ENCODE measurements around the gene HRCT1.
A peak's percentile ranks its signal among the peaks of the same experiment; 100 is the strongest.

The HRCT1 gene

DNA sequence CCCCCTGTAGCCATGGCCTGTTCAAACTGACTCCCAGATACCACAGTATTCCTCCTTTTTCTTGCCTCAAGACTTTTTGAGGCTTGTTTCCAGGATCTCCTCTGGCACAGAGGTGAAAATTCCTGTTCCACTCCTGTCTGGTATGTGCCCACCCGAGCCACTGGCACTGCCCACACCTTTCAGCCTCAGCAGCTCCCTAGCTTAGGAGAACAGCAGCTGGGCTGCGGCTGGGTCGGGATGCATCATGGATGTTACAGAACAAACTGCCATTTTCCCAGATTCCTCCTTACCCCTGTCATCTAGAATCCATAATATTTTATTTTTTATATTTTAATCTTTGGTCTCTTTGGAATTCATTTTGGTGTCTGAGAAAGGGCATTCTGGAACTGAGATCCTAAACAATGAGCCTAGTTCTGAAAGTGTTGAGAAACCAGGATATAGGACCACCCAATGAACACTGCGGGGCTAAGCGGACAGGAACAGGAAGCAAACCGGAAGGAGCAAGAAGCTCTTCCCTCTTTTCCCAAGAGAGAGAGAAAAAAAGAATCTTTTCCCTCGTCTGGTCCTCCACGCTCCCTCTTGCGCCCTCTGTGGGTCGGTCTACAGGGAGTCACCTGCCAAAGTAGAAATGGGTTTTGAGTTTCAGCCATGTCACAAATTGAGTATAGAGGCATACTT, 39.5 kb downstream of the HRCT1 start:
- DNase-seq: peak; percentile 56

DNA sequence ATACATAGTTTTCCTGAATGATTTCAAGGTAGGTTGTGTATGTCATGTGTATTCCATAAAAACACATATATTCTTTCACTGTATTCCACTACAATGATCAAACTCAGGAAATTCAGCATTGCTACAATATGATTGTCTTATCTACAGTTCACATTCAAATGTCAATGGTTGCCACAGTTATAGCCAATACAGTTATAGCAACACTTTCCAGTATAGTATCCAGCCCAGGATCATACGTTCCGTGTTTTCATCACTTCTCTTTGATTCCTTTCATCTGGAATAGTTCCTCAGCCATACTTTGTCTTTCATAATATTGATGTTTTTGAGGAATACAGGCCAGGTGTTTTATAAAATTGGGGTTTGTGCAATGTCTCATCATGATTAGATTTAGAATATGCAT, 42.4 kb downstream of the HRCT1 start:
- DNase-seq: no peak

DNA sequence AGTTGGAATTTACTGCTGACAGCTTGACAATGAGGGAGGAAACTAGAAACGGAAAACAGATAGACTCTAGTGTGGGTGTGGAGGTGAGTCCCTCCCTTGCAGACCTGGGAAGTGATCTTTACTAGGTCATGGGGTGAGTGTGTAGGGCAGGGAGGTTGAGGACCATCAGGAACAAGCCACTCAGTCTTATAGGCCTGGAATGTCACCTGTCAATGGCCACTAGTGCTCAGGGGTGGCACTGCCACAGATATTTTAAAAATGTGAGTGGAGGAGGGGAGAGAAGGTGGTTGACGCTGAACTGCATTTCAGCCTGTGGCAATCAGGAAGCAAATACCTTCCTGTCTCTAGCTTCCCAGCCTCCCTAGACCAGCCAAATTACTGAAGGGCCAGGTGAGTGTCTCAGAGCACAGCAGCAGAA, 42.9 kb downstream of the HRCT1 start:
- DNase-seq: no peak

DNA sequence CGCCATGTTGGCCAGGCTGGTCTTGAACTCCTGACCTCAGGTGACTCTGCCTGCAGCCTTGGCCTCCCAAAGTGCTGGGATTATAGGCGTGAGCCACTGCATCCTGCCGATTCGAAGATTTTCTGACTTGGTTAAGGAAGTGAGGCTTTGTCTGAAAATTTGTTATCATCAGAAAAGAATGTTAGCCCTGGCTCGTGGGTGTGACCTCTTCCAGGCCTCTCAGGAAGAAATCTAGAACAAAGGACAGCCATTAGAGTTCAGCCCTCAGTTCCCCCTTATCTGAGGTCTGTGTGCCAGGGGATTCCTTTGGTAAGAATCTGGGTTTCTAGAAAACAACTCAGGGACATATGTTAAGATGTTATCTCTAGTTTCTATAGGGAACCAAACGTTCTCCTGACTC, 45.7 kb downstream of the HRCT1 start:
- no peak for DNase-seq

DNA sequence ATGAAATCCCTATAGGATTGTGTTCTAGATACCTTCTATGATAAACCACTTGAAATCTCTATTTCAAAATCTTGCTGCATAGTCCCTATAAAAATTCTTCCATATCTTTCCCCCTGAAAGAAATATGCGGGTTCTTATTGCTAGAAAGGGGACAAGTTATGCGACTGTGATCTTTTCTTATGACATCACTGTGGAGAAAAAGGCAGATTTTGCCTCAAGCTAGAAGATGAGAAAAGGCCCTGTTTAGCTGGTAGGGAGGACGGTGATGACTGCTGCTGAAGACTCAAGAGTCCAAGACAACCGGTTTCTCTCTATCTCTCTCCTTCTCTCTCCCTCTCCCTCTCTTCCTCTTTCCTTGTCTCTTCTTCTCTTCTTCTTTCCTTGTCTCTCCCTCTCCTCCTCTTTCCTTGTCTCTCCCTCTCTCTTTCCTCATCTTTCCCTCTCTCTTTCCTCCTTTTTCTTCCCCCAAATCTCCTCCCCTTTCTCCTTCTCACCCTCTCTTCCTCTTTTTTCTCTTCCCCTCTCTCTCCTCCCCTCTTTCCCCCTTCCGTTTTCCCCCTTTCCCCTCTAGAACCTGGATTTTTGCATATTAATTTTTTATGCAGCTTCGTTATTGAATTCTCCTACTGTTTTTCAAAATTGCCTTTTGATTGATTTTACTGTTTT, 46.7 kb downstream of the HRCT1 start:
- DNase-seq: no peak

DNA sequence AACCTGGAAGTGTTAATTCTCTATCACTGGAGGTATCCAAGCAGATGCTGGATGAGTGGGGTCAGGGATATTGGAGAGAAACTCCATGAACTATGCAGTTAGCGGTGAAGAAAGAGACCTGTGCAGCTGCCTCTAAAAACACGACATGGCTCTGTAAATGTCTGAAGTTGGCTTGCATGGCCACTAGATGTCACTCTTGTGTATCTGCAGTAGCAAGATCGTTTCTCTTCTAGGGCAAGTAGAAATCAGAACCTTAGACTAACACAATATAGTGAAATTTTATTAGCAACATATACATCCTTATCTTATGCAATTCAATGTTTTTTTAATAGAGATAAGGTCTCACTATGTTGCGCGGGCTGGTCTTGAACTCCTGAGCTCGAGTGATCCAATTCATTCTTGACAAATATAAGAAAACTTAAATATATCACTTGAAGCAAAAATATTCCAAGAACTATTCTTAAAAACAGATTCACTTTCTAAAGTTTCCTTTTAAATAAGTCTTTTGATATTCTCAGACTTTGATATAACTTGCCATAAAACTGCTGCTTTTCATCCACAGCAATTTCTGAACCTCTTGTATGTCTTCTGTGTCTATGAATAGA, 49.0 kb downstream of the HRCT1 start:
- peak; percentile 80 for DNase-seq

DNA sequence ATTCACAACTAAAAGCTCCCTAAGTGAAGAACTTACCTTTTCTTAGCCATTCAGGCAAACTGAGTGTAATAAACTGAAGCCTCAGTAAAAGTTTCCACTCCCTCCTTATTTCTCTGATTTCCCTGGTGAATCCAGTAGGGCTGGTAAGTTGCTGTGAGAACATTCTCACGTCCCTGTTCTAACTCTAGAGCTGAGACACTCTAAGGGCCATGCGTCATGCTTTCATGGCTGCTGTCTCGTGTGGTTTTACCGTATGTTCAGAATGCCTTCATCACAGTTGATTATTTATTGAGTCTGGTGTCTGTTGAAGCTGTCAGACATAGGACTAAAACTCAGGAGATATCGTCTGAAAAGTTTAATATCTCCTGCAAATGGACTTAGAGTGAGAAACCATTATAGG, 50.6 kb downstream of the HRCT1 start:
- no peak for DNase-seq

Measured in NCI-H748 treated with DMSO at 0.1 percent for 48 hours (cell line).